ENCODE data around the gene ZIC5.

- TF ChIP-seq EZH2phosphoT487 (conservative IDR thresholded peaks at IDR 0.05; ENCODE audit: low read length) (no peak), CTCF (IDR thresholded peaks at IDR 0.05; ENCODE audit: insufficient read depth, low read length, poor library complexity, severe bottlenecking) (no peak)
Measured at GRCh38 chr13:99971576-99972189, at the start of gene ZIC5.
